HG03342 (cell line): ENCODE data around the gene MAN2A1.

Source experiments
- ATAC-seq: cut with Tn5 transposase; IDR thresholded peaks from one replicate; pipeline ENCODE4 v1.9.1; 2021; ENCODE audit warnings: mild to moderate bottlenecking, moderate library complexity; ENCODE audit not compliant: unreplicated experiment

Gene MAN2A1

GRCh38 chr5:109899163-109899535, 209.4 kb downstream of the MAN2A1 start:
- no peak for ATAC-seq

- ATAC-seq = no peak
Measured at GRCh38 chr5:109900461-109900860, 210.7 kb downstream of the MAN2A1 start.

- no peak for ATAC-seq
Measured at GRCh38 chr5:109900911-109901627, 211.3 kb downstream of the MAN2A1 start.

GRCh38 chr5:109901628-109901981, 211.9 kb downstream of the MAN2A1 start:
- no peak for ATAC-seq

GRCh38 chr5:109903061-109903460, 213.3 kb downstream of the MAN2A1 start:
- no peak for ATAC-seq

GRCh38 chr5:109905906-109906305, 216.2 kb downstream of the MAN2A1 start:
- ATAC-seq = no peak

- ATAC-seq = no peak
Measured at GRCh38 chr5:109907189-109907588, 217.5 kb downstream of the MAN2A1 start.

- ATAC-seq = no peak
Measured at GRCh38 chr5:109907731-109908130, 218.0 kb downstream of the MAN2A1 start.

- ATAC-seq = no peak
Measured at GRCh38 chr5:109908366-109908765, 218.6 kb downstream of the MAN2A1 start.

- no peak for ATAC-seq
Measured at GRCh38 chr5:109910874-109911273, 221.1 kb downstream of the MAN2A1 start.

GRCh38 chr5:109911731-109912130, 222.0 kb downstream of the MAN2A1 start:
- ATAC-seq = no peak

GRCh38 chr5:109914906-109915305, 225.2 kb downstream of the MAN2A1 start:
- no peak for ATAC-seq

- no peak for ATAC-seq
Measured at GRCh38 chr5:109916481-109917153, 226.9 kb downstream of the MAN2A1 start.
